HepG2 (cell line): ENCODE results near the gene CAPN2. TPM values are rescaled to one million over a fixed set of nuclear protein-coding genes. Genes with fewer than 3 reads are reported as not detected.

ENCODE experiments used
- ATAC-seq: fragments of 200-7000 bp; cut with Tn5 transposase; 3 replicates; pipeline ENCODE4 v1.9.1; 2020; ENCODE audit warnings: mild to moderate bottlenecking, moderate library complexity
- BruUV-seq: library from RNA; stranded (reverse); fragments of 400-500 nt; replicated peaks from 2 replicates; lab custom pipeline; 2021; lab: Mats Ljungman, UMichigan
- CTCF ChIA-PET: fragments of 300-600 bp; formaldehyde crosslinking; extraction: SDS; loops from one replicate; lab custom pipeline; 2021; ENCODE audit warnings: low total read pairs, inconsistent platforms, low intra/inter-chr PET ratio; lab: Yijun Ruan, JAX
- POLR2A ChIA-PET: fragments of 350-600 bp; sonication (Branson Sonifier 250); formaldehyde crosslinking; loops from one replicate; lab custom pipeline; 2020; ENCODE audit warnings: antibody characterized with exemption, inconsistent platforms; lab: Yijun Ruan, JAX
- DNase-seq: peaks from one replicate; pipeline ENCODE4 v3.0.0-alpha.2; 2015; ENCODE audit warnings: low spot score
- FAIRE-seq: peaks from 3 replicates; lab custom pipeline; 2011; peaks lifted over from hg19 to GRCh38; lab: Jason Lieb, UNC
- H2AFZ ChIP-seq: one replicate; pipeline ENCODE4 v1.6.1; 2011; ENCODE audit warnings: low read length, inconsistent platforms
- H3K27ac ChIP-seq: fragments of 300-600 bp; 3 replicates; pipeline ENCODE4 v1.8.0; 2011; ENCODE audit warnings: mixed run types, mild to moderate bottlenecking, mixed read lengths, low read length, inconsistent platforms; ENCODE audit not compliant: insufficient read depth; ENCODE audit errors: extremely low read length
- H3K27me3 ChIP-seq, 2 experiments: fragments of 200-600 bp in 1 of 2; 2 replicates in 1 of 2; 3 replicates in 1 of 2; pipeline versions ENCODE4 v1.6.0 to v1.8.0; 2011; ENCODE audit warnings: low read length in 2 of 2, mild to moderate bottlenecking in 2 of 2, moderate library complexity in 2 of 2, inconsistent platforms in 1 of 2; ENCODE audit not compliant: insufficient read depth in 2 of 2, control insufficient read depth in 1 of 2
- H3K36me3 ChIP-seq, 2 experiments: fragments of 200-600 bp in 1 of 2; replicated peaks in 1 of 2; 2 replicates in 1 of 2; 3 replicates in 1 of 2; pipeline versions ENCODE4 v1.5.1 to v1.8.0; 2011; ENCODE audit warnings: low read length in 2 of 2, inconsistent platforms in 1 of 2; ENCODE audit not compliant: insufficient read depth in 2 of 2, control insufficient read depth in 1 of 2
- H3K4me1 ChIP-seq: 2 replicates; pipeline ENCODE4 v1.5.1; 2012; ENCODE audit warnings: low read length, inconsistent platforms; ENCODE audit not compliant: insufficient read depth
- H3K4me2 ChIP-seq: 2 replicates; pipeline ENCODE4 v1.6.0; 2011; ENCODE audit warnings: low read depth, low read length, inconsistent platforms
- H3K4me3 ChIP-seq, 3 experiments: fragments of 200-600 bp in 1 of 3; sonication (generic), shearing (Covaris generic) in 1 of 3; replicated peaks in 1 of 3; 2 replicates each; pipeline ENCODE4 v1.5.1; 2011 to 2016; ENCODE audit warnings: low read length in 3 of 3, inconsistent platforms in 2 of 3, low read depth in 2 of 3, mild to moderate bottlenecking in 2 of 3, control low read depth in 1 of 3, mixed read lengths in 1 of 3; ENCODE audit not compliant: insufficient read depth in 1 of 3
- H3K79me2 ChIP-seq: one replicate; pipeline ENCODE4 v1.6.1; 2011; ENCODE audit warnings: low read length, inconsistent platforms; ENCODE audit not compliant: insufficient read depth
- H3K9ac ChIP-seq: 2 replicates; pipeline ENCODE4 v1.6.0; 2011; ENCODE audit warnings: mild to moderate bottlenecking, low read depth, low read length, inconsistent platforms; ENCODE audit not compliant: insufficient read depth
- H3K9me3 ChIP-seq: 2 replicates; pipeline ENCODE4 v1.5.1; 2012; ENCODE audit warnings: mild to moderate bottlenecking, low read length
- H4K20me1 ChIP-seq: 2 replicates; pipeline ENCODE4 v1.6.0; 2011; ENCODE audit warnings: inconsistent platforms, mild to moderate bottlenecking, low read length, moderate library complexity; ENCODE audit not compliant: insufficient read depth
- CSRNP1 ChIP-seq: sonication (generic); formaldehyde crosslinking; IDR thresholded peaks from 2 replicates; pipeline ENCODE4 v1.8.1; 2023; ENCODE audit warnings: mild to moderate bottlenecking, missing genetic modification reagents
- HMG20A ChIP-seq: IDR thresholded peaks from 2 replicates; pipeline ENCODE4 v1.6.1; 2016; ENCODE audit warnings: borderline replicate concordance
- HNF1B ChIP-seq: sonication (generic); formaldehyde crosslinking; IDR thresholded peaks from 2 replicates; pipeline ENCODE4 v1.5.1; 2020; ENCODE audit warnings: mild to moderate bottlenecking, moderate library complexity, missing genetic modification reagents
- MIER2 ChIP-seq: IDR thresholded peaks from 2 replicates; pipeline ENCODE4 v1.6.1; 2016; ENCODE audit warnings: missing biosample characterization, missing genetic modification reagents
- NR2F2 ChIP-seq: IDR thresholded peaks from 2 replicates; pipeline ENCODE4 v1.6.1; 2012; ENCODE audit warnings: low read depth, inconsistent platforms, borderline replicate concordance
- NR2F6 ChIP-seq, 2 experiments: IDR thresholded peaks; 2 replicates each; pipeline ENCODE4 v1.6.1; 2016; ENCODE audit warnings: antibody characterized with exemption in 1 of 2, mild to moderate bottlenecking in 1 of 2
- PBX2 ChIP-seq: IDR thresholded peaks from 2 replicates; pipeline ENCODE4 v1.6.1; 2016; ENCODE audit warnings: control low read depth
- POLR2AphosphoS2 ChIP-seq: IDR thresholded peaks from 2 replicates; pipeline ENCODE4 v1.6.1; 2011; ENCODE audit warnings: low read depth, low read length, improper control_type of control experiment
- RFX3 ChIP-seq: IDR thresholded peaks from 2 replicates; pipeline ENCODE4 v1.6.1; 2016; ENCODE audit warnings: missing biosample characterization, missing genetic modification reagents
- THYN1 ChIP-seq: sonication (generic); formaldehyde crosslinking; IDR thresholded peaks from 2 replicates; pipeline ENCODE4 v1.8.1; 2023; ENCODE audit warnings: low read depth, mild to moderate bottlenecking, moderate library complexity, missing genetic modification reagents, borderline replicate concordance
- TMF1 ChIP-seq: sonication (generic); formaldehyde crosslinking; IDR thresholded peaks from 2 replicates; pipeline ENCODE4 v1.8.1; 2022; ENCODE audit warnings: low read depth, missing genetic modification reagents
- XRCC5 ChIP-seq: fragments of 200-400 bp; formaldehyde crosslinking; optimal IDR thresholded peaks from 2 replicates; pipeline ENCODE3; 2017; ENCODE audit warnings: mild to moderate bottlenecking, low read length
- ZBTB46 ChIP-seq: sonication (generic); formaldehyde crosslinking; IDR thresholded peaks from 2 replicates; pipeline ENCODE4 v1.4.0; 2020; ENCODE audit warnings: mild to moderate bottlenecking, missing genetic modification reagents, borderline replicate concordance
- ZGPAT ChIP-seq: IDR thresholded peaks from 2 replicates; pipeline ENCODE4 v1.6.1; 2016; ENCODE audit warnings: mild to moderate bottlenecking
- ZNF577 ChIP-seq: sonication (generic); formaldehyde crosslinking; IDR thresholded peaks from 2 replicates; pipeline ENCODE4 v1.4.0; 2020; ENCODE audit warnings: mild to moderate bottlenecking, low read depth, missing genetic modification reagents, borderline replicate concordance
- WGBS: methylation state at CpG from one replicate; pipeline ENCODE4 v1.1.6; 2017; ENCODE audit warnings: low lambda C conversion rate; 5-methylcytosine and 5-hydroxymethylcytosine counted together
- in situ Hi-C: cut with HindIII; loops from 2 replicates; pipeline ENCODE4 v1.10.0; 2017; ENCODE audit warnings: low pct_unique_long_range_greater_than_20kb; ENCODE audit not compliant: extremely low pct_ligation_motif_present
- intact Hi-C: fragments of 100-400 bp; cut with micrococcal nuclease; formaldehyde crosslinking; loops from one replicate; pipeline ENCODE4 v1.10.0; 2022; ENCODE audit not compliant: unreplicated experiment
- polyA plus RNA-seq, 8 experiments: library from polyadenylated mRNA; depleted of rRNA in 3 of 8; stranded (reverse) in 7 of 8; unstranded in 1 of 8; fragments of >200 nt; fragmentation: Illumina TruSeq in 4 of 8; extraction: Trizol in 4 of 8; gene quantifications; 2 replicates each; pipeline versions ENCODE4 v1.2.1 to v1.2.3, GENCODE V29; 2011 to 2016; ENCODE audit warnings: low read depth in 4 of 8, missing spikeins in 1 of 8, mixed read lengths in 1 of 8; ENCODE audit not compliant: insufficient read depth in 1 of 8
- total RNA-seq, 5 experiments: library from RNA; depleted of rRNA; stranded (reverse); fragments of >200 nt; fragmentation: Illumina TruSeq; extraction: Trizol; gene quantifications; 2 replicates each; pipeline ENCODE4 v1.2.3, GENCODE V29; 2016; ENCODE audit warnings: low read depth in 1 of 5

The CAPN2 gene
- total and polyA plus RNA-seq, 2 of the 13 experiments (the other 11 are each of a cell fraction or from before 2014, with no cell fraction given) = 6.2 to 7.4 TPM

- Histone ChIP-seq H2AFZ (no peak overlapping the region), H3K9ac (no peak overlapping the region), H3K9me3 (no peaks in the 10 kb centered on the region), H3K4me2 (no peak overlapping the region), H3K27me3 (peaks cover 0 to 62% of the 10 kb centered on the region in 2 experiments; a peak in 4 of 5 replicates), H3K36me3 (no peaks in the 10 kb centered on the region), H3K4me3 (no peak overlapping the region), H3K79me2 (no peaks in the 10 kb centered on the region), H4K20me1 (no peaks in the 10 kb centered on the region), H3K4me1 (peaks cover 22% of the 10 kb centered on the region), H3K27ac (no peak overlapping the region)
- no peak for FAIRE-seq
- intact Hi-C loops (loop anchor here (10.0 kb wide), 1 partner anchor 142 kb away; the partner anchor contains the start of gene TP53BP2), in situ Hi-C loops (no loop called here)
- BruUV-seq = no TSS peak
- no peak for DNase-seq
- ATAC-seq = no peak
- ChIA-PET POLR2A (no interaction called here), CTCF (no interaction called here)
- 55% methylated on average over 4 of the region's 4 CpGs for WGBS
- TF ChIP-seq PBX2 = no peak
- no peak for TF ChIP-seq HMG20A (CRISPR knock-in tag)
- no peak for TF ChIP-seq ZBTB46 (CRISPR knock-in tag)
- no peak for TF ChIP-seq CSRNP1 (CRISPR knock-in tag)
- TF ChIP-seq ZGPAT (CRISPR knock-in tag) = no peak
- TF ChIP-seq MIER2 (CRISPR knock-in tag) = no peak
- no peak for TF ChIP-seq ZNF577
- no peak for TF ChIP-seq XRCC5
- no peak for TF ChIP-seq NR2F6 (IDR thresholded peaks at IDR 0.05)
- TF ChIP-seq NR2F6 (CRISPR knock-in tag; IDR thresholded peaks at IDR 0.05) = no peak
- TF ChIP-seq TMF1 (CRISPR knock-in tag) = no peak
- TF ChIP-seq THYN1 = no peak
- no peak for TF ChIP-seq POLR2AphosphoS2
- no peak for TF ChIP-seq RFX3 (CRISPR knock-in tag)
- no peak for TF ChIP-seq NR2F2
- no peak for TF ChIP-seq HNF1B
Measured at GRCh38 chr1:223702735-223703667, 9.3 kb upstream of the CAPN2 start.
